Lung (tissue), 12 donors: Measurements from ENCODE around the gene CHAF1A. TPM values are rescaled to one million over a fixed set of nuclear protein-coding genes. Genes with fewer than 3 reads are reported as not detected.

Source experiments
- ATAC-seq: fragments of 200-7000 bp; cut with Tn5 transposase; one replicate; pipeline ENCODE4 v1.9.1; 2020; ENCODE audit warnings: moderate number of reproducible peaks; ENCODE audit not compliant: insufficient read depth, low FRiP score
- DNase-seq, 3 donors: peaks; one replicate each; pipeline ENCODE4 v3.0.0-alpha.2; 2013 to 2017
- H3K27ac ChIP-seq, 2 donors: one replicate each; pipeline ENCODE4 v1.5.1; 2013; ENCODE audit warnings: mild to moderate bottlenecking in 2 of 2, moderate library complexity in 2 of 2, control low read depth in 1 of 2, inconsistent platforms in 1 of 2, low read depth in 1 of 2, low read length in 1 of 2
- H3K27me3 ChIP-seq, 3 donors: one replicate each; pipeline ENCODE4 v1.5.1; 2013; ENCODE audit warnings: low read length in 2 of 3; ENCODE audit not compliant: control insufficient read depth in 3 of 3, insufficient read depth in 3 of 3
- H3K36me3 ChIP-seq, 4 donors: one replicate each; pipeline ENCODE4 v1.5.1; 2013; ENCODE audit warnings: low read length in 4 of 4, mild to moderate bottlenecking in 1 of 4, moderate library complexity in 1 of 4; ENCODE audit not compliant: control insufficient read depth in 4 of 4, insufficient read depth in 4 of 4
- H3K4me1 ChIP-seq, 5 donors: one replicate each; pipeline ENCODE4 v1.5.1; 2013; ENCODE audit warnings: low read length in 5 of 5, mild to moderate bottlenecking in 2 of 5, moderate library complexity in 1 of 5; ENCODE audit not compliant: control insufficient read depth in 5 of 5, insufficient read depth in 5 of 5
- H3K4me3 ChIP-seq: one replicate; pipeline ENCODE4 v1.5.1; 2013; ENCODE audit warnings: mild to moderate bottlenecking, control low read depth, moderate library complexity
- H3K9ac ChIP-seq, 2 donors: one replicate each; pipeline ENCODE4 v1.5.1; 2013; ENCODE audit warnings: low read length in 2 of 2, control low read depth in 1 of 2; ENCODE audit not compliant: insufficient read depth in 1 of 2
- H3K9me3 ChIP-seq, 4 donors: one replicate each; pipeline ENCODE4 v1.5.1; 2013; ENCODE audit warnings: low read length in 3 of 4, mild to moderate bottlenecking in 1 of 4, moderate library complexity in 1 of 4; ENCODE audit not compliant: control insufficient read depth in 4 of 4, insufficient read depth in 3 of 4
- WGBS, 2 donors: extraction: QIAGEN DNeasy Blood & Tissue Kit; methylation state at CpG; one replicate each; pipeline ENCODE4 v1.1.7; 2013; 5-methylcytosine and 5-hydroxymethylcytosine counted together
- polyA plus RNA-seq, 2 donors: library from polyadenylated mRNA; stranded (reverse); fragments of 200-250 nt; gene quantifications; one replicate each; pipeline ENCODE4 v1.2.1, GENCODE V29; 2013
- total RNA-seq, 2 donors: library from RNA; depleted of rRNA in 1 of 2; stranded (reverse); fragments of >200 nt in 1 of 2; gene quantifications; one replicate each; pipeline ENCODE4 v1.2.1, GENCODE V29; 2014 to 2021
- TF ChIP-seq, protein P1 (sequence below): IDR thresholded peaks from 2 replicates; pipeline ENCODE4 v1.5.1; 2012; ENCODE audit warnings: mild to moderate bottlenecking; ENCODE audit errors: control extremely low read depth, extremely low read depth
- donor health status: control.
- donor health status: control.
- donor health status: Bipolar disorder and iron deficiency.
- donor health status: healthy.
- donor health status: DM: yes; HTN: yes; CAD: no.

CHAF1A gene
- total and polyA plus RNA-seq, 4 donors: 6.8 to 16.7 (median 8.7) TPM

DNA sequence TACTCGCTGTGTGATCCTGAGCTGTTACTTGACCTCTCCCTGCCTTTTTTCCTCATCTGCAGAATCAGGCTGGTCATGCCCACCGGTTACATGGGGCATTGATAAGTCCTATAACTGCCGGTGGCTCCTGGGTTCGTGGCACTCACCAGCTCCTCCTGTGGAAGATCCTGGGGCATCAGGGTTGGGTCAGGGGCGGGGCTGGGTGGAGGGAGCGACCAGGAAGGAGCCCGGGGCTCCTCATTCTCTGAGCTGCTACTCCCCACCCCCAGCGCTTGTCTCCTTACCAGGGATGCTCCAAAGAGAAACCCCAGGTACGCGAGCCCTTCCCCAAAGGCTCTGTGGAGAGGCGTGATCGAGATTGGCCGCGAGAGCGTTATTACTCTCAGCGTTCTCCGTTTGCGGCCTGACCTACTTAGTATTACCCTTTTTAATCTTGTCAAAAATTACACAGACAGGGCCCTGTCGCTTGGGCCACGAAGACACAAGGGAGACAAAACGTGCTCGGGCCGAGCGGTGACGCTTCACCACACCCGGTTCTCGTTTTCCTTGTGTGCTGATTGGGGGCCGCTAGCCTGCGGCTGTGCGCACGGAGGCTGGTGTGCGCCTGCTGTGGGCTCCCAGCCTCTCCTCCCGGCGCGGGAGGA lies 80.4 kb downstream of the CHAF1A start:
- Histone ChIP-seq H3K9ac (no peak overlapping the region), H3K27ac (no peak overlapping the region), H3K4me3 (no peak overlapping the region)

DNA sequence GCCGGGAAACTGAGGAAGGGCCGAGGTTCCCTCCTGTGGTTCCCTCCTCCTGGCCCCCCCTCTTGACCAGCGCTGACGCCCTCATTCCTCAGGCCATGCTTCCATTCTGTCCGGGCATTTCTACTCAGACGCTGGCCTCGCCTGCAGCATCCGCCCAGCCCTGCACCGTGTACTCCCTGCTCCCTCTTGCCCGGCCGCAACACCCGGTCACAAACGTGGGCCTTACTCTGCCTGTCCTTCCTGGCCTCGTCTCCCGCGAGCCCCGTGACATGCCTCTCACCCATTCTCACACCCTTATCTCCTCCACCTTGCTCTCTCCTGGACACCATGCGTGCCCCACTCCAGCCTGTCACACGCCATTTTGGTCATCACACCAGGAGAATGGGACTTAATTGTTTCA lies 80.9 kb downstream of the CHAF1A start:
- 89 to 96% methylated on average over 19 of the region's 19 CpGs for WGBS, 2 donors
- no peaks in the 10 kb centered on the region for H3K9me3 ChIP-seq
- H3K4me1 ChIP-seq: no peaks in the 10 kb centered on the region
- no peaks in the 10 kb centered on the region for H3K27me3 ChIP-seq
- peaks cover 0 to 34% (median 7%) of the 10 kb centered on the region in 4 donors for H3K36me3 ChIP-seq
- DNase-seq: no peak
- ATAC-seq: no peak
- H3K4me3 ChIP-seq: no peak overlapping the region
- TF ChIP-seq, protein P1, sequence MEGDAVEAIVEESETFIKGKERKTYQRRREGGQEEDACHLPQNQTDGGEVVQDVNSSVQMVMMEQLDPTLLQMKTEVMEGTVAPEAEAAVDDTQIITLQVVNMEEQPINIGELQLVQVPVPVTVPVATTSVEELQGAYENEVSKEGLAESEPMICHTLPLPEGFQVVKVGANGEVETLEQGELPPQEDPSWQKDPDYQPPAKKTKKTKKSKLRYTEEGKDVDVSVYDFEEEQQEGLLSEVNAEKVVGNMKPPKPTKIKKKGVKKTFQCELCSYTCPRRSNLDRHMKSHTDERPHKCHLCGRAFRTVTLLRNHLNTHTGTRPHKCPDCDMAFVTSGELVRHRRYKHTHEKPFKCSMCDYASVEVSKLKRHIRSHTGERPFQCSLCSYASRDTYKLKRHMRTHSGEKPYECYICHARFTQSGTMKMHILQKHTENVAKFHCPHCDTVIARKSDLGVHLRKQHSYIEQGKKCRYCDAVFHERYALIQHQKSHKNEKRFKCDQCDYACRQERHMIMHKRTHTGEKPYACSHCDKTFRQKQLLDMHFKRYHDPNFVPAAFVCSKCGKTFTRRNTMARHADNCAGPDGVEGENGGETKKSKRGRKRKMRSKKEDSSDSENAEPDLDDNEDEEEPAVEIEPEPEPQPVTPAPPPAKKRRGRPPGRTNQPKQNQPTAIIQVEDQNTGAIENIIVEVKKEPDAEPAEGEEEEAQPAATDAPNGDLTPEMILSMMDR: no peak
- H3K9ac ChIP-seq: no peak overlapping the region
- no peak overlapping the region for H3K27ac ChIP-seq

More for the DNA sequence above, 80.4 kb downstream of the CHAF1A start:
- no peaks in the 10 kb centered on the region for H3K4me1 ChIP-seq
- DNase-seq (no peak), ATAC-seq (no peak)
- TF ChIP-seq, protein P1: no peak
- no peaks in the 10 kb centered on the region for H3K9me3 ChIP-seq
- 94 to 95% methylated on average over 35 of the region's 35 CpGs for WGBS, 2 donors
- H3K36me3 ChIP-seq: peaks cover 0 to 32% (median 6%) of the 10 kb centered on the region in 4 donors
- H3K27me3 ChIP-seq: no peaks in the 10 kb centered on the region

DNA sequence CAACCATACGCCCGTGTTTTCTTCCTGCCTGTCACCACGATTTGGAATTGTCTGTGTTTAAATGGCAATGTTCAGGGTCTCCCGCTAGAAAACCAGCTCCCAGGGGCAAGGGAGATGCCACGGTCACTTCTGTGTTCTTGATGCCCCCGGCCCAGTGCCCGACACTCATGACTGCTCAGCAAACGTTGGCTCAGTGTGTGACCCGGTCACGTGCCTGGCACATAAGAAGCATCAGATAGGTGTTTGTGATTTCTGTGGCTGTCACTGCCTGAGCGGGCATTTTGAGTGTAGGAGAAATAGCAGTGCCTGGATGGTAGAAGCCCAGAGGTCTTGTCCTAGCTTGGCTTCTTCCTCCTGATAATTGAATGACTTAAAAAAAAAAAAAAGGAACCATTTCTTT lies 85.1 kb downstream of the CHAF1A start:
- 89 to 90% methylated on average over 11 of the region's 11 CpGs for WGBS, 2 donors
- no peak for ATAC-seq
- Histone ChIP-seq H3K4me1 (no peaks in the 10 kb centered on the region), H3K9ac (no peak overlapping the region), H3K4me3 (no peak overlapping the region), H3K27me3 (no peaks in the 10 kb centered on the region), H3K36me3 (peaks cover 0 to 48% (median 21%) of the 10 kb centered on the region in 4 donors), H3K9me3 (peaks cover 0 to 2% (median 0%) of the 10 kb centered on the region in 4 donors), H3K27ac (no peak overlapping the region)
- no peak for DNase-seq
- TF ChIP-seq, protein P1: no peak

DNA sequence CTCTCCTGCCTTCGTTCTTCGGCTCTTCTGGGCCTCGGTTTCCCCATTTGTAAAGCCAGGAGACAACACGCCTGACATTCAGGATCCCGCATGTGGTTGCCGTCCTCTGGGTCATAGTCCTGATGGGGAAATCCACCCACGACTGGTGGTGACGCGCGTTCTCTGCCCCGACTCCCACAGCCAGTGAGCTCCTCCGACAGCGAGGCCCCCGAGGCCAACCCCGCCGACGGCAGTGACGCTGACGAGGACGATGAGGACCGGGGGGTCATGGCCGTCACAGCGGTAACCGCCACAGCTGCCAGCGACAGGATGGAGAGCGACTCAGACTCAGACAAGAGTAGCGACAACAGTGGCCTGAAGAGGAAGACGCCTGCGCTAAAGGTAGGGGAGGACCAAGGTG lies 86.1 kb downstream of the CHAF1A start:
- Histone ChIP-seq H3K27me3 (no peaks in the 10 kb centered on the region), H3K9me3 (peaks cover 0 to 6% (median 0%) of the 10 kb centered on the region in 4 donors), H3K36me3 (peaks cover 0 to 43% (median 23%) of the 10 kb centered on the region in 4 donors), H3K27ac (no peak overlapping the region), H3K4me1 (no peaks in the 10 kb centered on the region), H3K9ac (no peak overlapping the region), H3K4me3 (no peak overlapping the region)
- no peak for ATAC-seq
- TF ChIP-seq, protein P1: no peak
- DNase-seq: no peak
- WGBS, 2 donors: 94% methylated on average over 29 of the region's 29 CpGs
